IPS-15b (cell line): ENCODE data around the gene ANKRD42.

ENCODE experiments used
- H3K27me3 ChIP-seq: one replicate; pipeline ENCODE4 v1.6.1; 2013; ENCODE audit warnings: low read length; ENCODE audit not compliant: control insufficient read depth, insufficient read depth
- H3K36me3 ChIP-seq: one replicate; pipeline ENCODE4 v1.6.1; 2013; ENCODE audit warnings: low read length; ENCODE audit not compliant: control insufficient read depth, insufficient read depth
- H3K4me1 ChIP-seq: one replicate; pipeline ENCODE4 v1.6.1; 2013; ENCODE audit warnings: mild to moderate bottlenecking, low read length; ENCODE audit not compliant: control insufficient read depth, insufficient read depth
- H3K4me3 ChIP-seq: one replicate; pipeline ENCODE4 v1.5.1; 2013; ENCODE audit warnings: low read depth, low read length
- H3K9ac ChIP-seq: one replicate; pipeline ENCODE4 v1.6.1; 2013; ENCODE audit warnings: low read depth, mild to moderate bottlenecking, low read length
- H3K9me3 ChIP-seq: one replicate; pipeline ENCODE4 v1.6.1; 2013; ENCODE audit warnings: mild to moderate bottlenecking, low read length; ENCODE audit not compliant: control insufficient read depth, insufficient read depth

The ANKRD42 gene

GRCh38 chr11:83193315-83194280 lies at the start of gene ANKRD42:
Gene ANKRD42 (plus strand): TSS chr11:83193712. CDS start chr11:83194671, 959 bp downstream.
- Histone ChIP-seq H3K9me3 (no peaks in the 10 kb centered on the region), H3K36me3 (peaks cover 3% of the 10 kb centered on the region), H3K4me3 (peak within 1 kb of the TSS; percentile 98), H3K4me1 (peaks cover 11% of the 10 kb centered on the region), H3K9ac (peak within 1 kb of the TSS; percentile 87), H3K27me3 (peaks cover 7% of the 10 kb centered on the region)

GRCh38 chr11:83147895-83148294 lies 45.6 kb upstream of the ANKRD42 start:
- no peak overlapping the region for H3K4me3 ChIP-seq
- no peaks in the 10 kb centered on the region for H3K9me3 ChIP-seq
- H3K36me3 ChIP-seq: no peaks in the 10 kb centered on the region
- no peaks in the 10 kb centered on the region for H3K27me3 ChIP-seq
- H3K9ac ChIP-seq: no peak overlapping the region
- H3K4me1 ChIP-seq: no peaks in the 10 kb centered on the region

- Histone ChIP-seq H3K27me3 (no peaks in the 10 kb centered on the region), H3K4me1 (no peaks in the 10 kb centered on the region), H3K36me3 (no peaks in the 10 kb centered on the region), H3K9ac (no peak overlapping the region), H3K9me3 (no peaks in the 10 kb centered on the region), H3K4me3 (no peak overlapping the region)
These were observed 43.1 kb upstream of the ANKRD42 start for GRCh38 chr11:83150450-83150849.

- Histone ChIP-seq H3K4me3 (no peak overlapping the region), H3K36me3 (no peaks in the 10 kb centered on the region), H3K4me1 (no peaks in the 10 kb centered on the region), H3K9ac (no peak overlapping the region), H3K27me3 (no peaks in the 10 kb centered on the region), H3K9me3 (no peaks in the 10 kb centered on the region)
These were observed 42.1 kb upstream of the ANKRD42 start for GRCh38 chr11:83151274-83151977.

- Histone ChIP-seq H3K9me3 (no peaks in the 10 kb centered on the region), H3K4me3 (no peak overlapping the region), H3K27me3 (no peaks in the 10 kb centered on the region), H3K9ac (no peak overlapping the region), H3K36me3 (no peaks in the 10 kb centered on the region), H3K4me1 (no peaks in the 10 kb centered on the region)
These were observed 41.2 kb upstream of the ANKRD42 start for GRCh38 chr11:83152264-83152663.

- no peaks in the 10 kb centered on the region for H3K36me3 ChIP-seq
- H3K9ac ChIP-seq: no peak overlapping the region
- H3K4me3 ChIP-seq: no peak overlapping the region
- H3K4me1 ChIP-seq: no peaks in the 10 kb centered on the region
- H3K27me3 ChIP-seq: no peaks in the 10 kb centered on the region
- no peaks in the 10 kb centered on the region for H3K9me3 ChIP-seq
These were observed 39.7 kb upstream of the ANKRD42 start for GRCh38 chr11:83153764-83154163.

- H3K4me1 ChIP-seq: peaks cover 5% of the 10 kb centered on the region
- H3K36me3 ChIP-seq: no peaks in the 10 kb centered on the region
- no peaks in the 10 kb centered on the region for H3K27me3 ChIP-seq
- peak overlapping the region; percentile 59 for H3K4me3 ChIP-seq
- peak overlapping the region; percentile 61 for H3K9ac ChIP-seq
- H3K9me3 ChIP-seq: no peaks in the 10 kb centered on the region
These were observed 37.1 kb upstream of the ANKRD42 start for GRCh38 chr11:83156144-83156995.

- Histone ChIP-seq H3K36me3 (no peaks in the 10 kb centered on the region), H3K9me3 (no peaks in the 10 kb centered on the region), H3K4me1 (peaks cover 8% of the 10 kb centered on the region), H3K9ac (peak within 1 kb of the TSS; percentile 98), H3K27me3 (no peaks in the 10 kb centered on the region), H3K4me3 (peak within 1 kb of the TSS; percentile 98)
These were observed 36.4 kb upstream of the ANKRD42 start, which contains the start of gene PCF11 for GRCh38 chr11:83156996-83157593. Gene PCF11 (plus strand): TSS chr11:83157131. CDS start chr11:83157440, 309 bp downstream.

GRCh38 chr11:83157594-83158356 lies 35.7 kb upstream of the ANKRD42 start:
- Histone ChIP-seq H3K36me3 (no peaks in the 10 kb centered on the region), H3K27me3 (no peaks in the 10 kb centered on the region), H3K9me3 (no peaks in the 10 kb centered on the region), H3K4me1 (peaks cover 8% of the 10 kb centered on the region), H3K9ac (peak overlapping the region; percentile 98), H3K4me3 (peak overlapping the region; percentile 98)

- H3K4me1 ChIP-seq: peaks cover 8% of the 10 kb centered on the region
- H3K4me3 ChIP-seq: peak overlapping the region; percentile 98
- H3K9ac ChIP-seq: peak overlapping the region; percentile 98
- no peaks in the 10 kb centered on the region for H3K27me3 ChIP-seq
- H3K9me3 ChIP-seq: no peaks in the 10 kb centered on the region
- H3K36me3 ChIP-seq: no peaks in the 10 kb centered on the region
These were observed 35.1 kb upstream of the ANKRD42 start for GRCh38 chr11:83158357-83158786.
